Activated naive CD8-positive, alpha-beta T cell (primary cell): ENCODE data around the gene SPATC1L.

ENCODE experiments used
- H3K27ac Mint-ChIP-seq: one replicate; pipeline ENCODE4 v1.8.0; 2021; ENCODE audit warnings: mixed read lengths
- H3K27me3 Mint-ChIP-seq: one replicate; pipeline ENCODE4 v1.8.0; 2021; ENCODE audit warnings: mixed read lengths
- H3K36me3 Mint-ChIP-seq: one replicate; pipeline ENCODE4 v1.8.0; 2021; ENCODE audit warnings: mixed read lengths
- H3K4me1 Mint-ChIP-seq: one replicate; pipeline ENCODE4 v1.8.0; 2021; ENCODE audit warnings: low read depth, mixed read lengths
- H3K4me3 Mint-ChIP-seq: one replicate; pipeline ENCODE4 v1.8.0; 2021; ENCODE audit warnings: mild to moderate bottlenecking, mixed read lengths
- H3K9me3 Mint-ChIP-seq: one replicate; pipeline ENCODE4 v1.8.0; 2021; ENCODE audit warnings: low read depth, mixed read lengths

SPATC1L gene

GRCh38 chr21:46156678-46157077 lies 27.6 kb downstream of the SPATC1L start:
- Mint-ChIP-seq H3K27ac (no peak overlapping the region), H3K27me3 (no peaks in the 10 kb centered on the region), H3K9me3 (no peaks in the 10 kb centered on the region), H3K36me3 (no peaks in the 10 kb centered on the region), H3K4me3 (no peak overlapping the region), H3K4me1 (no peaks in the 10 kb centered on the region)

- H3K4me1 Mint-ChIP-seq, result no peaks in the 10 kb centered on the region
- no peaks in the 10 kb centered on the region for H3K36me3 Mint-ChIP-seq
- no peak overlapping the region for H3K27ac Mint-ChIP-seq
- no peak overlapping the region for H3K4me3 Mint-ChIP-seq
- H3K9me3 Mint-ChIP-seq, result no peaks in the 10 kb centered on the region
- H3K27me3 Mint-ChIP-seq, result no peaks in the 10 kb centered on the region
Measured at GRCh38 chr21:46156378-46156645, 27.9 kb downstream of the SPATC1L start.

DNA sequence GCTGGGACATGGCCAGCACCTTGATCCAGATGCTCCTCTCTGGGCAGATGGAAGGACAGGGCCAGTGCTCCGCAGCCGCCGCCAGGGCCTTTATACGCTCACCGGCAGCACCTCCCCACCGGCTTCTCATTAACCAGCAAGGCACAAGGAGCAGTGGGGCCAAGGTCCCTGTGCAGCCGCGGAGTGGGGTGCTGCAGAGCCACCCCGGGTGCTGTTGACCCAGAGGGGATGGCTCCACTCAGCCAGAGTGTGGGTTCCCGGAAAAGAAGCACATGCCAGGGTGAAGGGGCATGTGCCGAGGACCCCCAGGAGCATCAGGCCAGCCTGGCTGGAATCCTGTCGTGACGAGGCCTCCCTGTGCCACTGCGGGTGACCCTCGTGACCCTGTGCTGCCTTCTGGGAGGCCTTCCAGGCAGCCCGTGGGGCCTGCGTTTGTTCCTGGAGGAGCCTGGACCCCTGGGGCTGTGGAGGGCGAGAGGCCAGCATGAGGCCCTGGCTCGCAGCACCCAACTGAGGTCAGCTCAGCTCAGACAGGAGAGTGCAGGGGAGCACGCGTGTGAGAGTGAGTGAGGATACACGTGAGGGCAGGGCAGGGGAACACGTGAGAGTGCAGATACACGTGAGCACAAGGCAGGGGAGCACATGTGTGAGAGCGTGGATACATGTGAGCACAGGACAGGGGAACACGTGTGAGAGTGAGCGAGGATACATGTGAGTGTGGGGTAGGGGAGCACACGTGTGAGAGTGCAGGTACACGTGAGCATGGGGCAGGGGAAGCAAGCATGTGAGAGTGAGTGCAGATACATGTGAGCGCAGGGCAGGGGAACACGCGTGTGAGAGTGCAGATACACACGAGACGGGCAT lies 28.5 kb downstream of the SPATC1L start, which contains the start of gene FTCD:
Gene FTCD (minus strand): TSS at position 66 of the 864 bp plus-strand sequence. CDS start 56 bp downstream, at position 10.
- no peak within 1 kb of the TSS for H3K4me3 Mint-ChIP-seq
- no peak within 1 kb of the TSS for H3K27ac Mint-ChIP-seq
- no peaks in the 10 kb centered on the region for H3K27me3 Mint-ChIP-seq
- no peaks in the 10 kb centered on the region for H3K36me3 Mint-ChIP-seq
- H3K9me3 Mint-ChIP-seq, result no peaks in the 10 kb centered on the region
- no peaks in the 10 kb centered on the region for H3K4me1 Mint-ChIP-seq

- Mint-ChIP-seq H3K27me3 (no peaks in the 10 kb centered on the region), H3K9me3 (no peaks in the 10 kb centered on the region), H3K27ac (no peak overlapping the region), H3K36me3 (no peaks in the 10 kb centered on the region), H3K4me1 (no peaks in the 10 kb centered on the region), H3K4me3 (no peak overlapping the region)
Measured at GRCh38 chr21:46154955-46155513, 29.2 kb downstream of the SPATC1L start.

DNA sequence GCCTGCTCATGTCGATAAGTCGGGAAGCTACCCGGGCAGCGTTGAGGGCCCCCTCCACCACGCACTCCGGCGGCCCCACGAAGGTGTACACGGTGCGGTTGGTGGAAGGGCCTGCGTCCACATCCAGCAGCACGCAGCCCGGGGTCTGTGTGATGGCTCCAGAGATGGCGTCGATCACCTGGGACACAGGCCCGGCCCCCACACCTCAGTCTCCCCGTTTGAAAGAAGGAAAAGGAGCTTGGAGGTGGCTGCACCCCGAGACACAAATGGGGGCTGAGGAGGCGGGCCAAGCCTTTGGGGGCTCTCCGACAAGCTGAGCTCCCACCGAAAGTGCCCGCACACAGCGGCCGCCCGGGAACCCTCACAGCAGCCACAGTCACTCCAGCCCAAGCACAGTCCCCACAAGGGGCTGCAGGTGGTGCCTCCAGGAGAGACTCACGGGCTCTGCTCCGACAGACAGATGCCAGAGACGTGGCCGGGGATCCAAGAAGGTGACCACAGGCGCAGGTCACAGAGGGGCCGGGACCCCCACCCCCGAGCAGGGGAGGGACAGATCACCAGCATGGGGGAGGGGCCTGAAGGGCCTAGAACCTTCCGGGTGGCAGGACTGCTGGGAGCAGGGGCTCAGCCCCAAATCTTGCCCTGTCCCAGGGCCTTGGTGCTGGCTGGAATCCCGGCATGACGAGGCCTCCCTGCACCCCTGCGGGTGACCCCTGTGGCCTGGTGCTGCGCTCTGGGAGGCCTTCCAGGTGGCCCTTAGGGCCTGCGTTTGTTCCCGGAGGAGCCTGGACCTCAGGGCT lies 29.9 kb downstream of the SPATC1L start:
- Mint-ChIP-seq H3K4me3 (no peak overlapping the region), H3K4me1 (no peaks in the 10 kb centered on the region)

DNA sequence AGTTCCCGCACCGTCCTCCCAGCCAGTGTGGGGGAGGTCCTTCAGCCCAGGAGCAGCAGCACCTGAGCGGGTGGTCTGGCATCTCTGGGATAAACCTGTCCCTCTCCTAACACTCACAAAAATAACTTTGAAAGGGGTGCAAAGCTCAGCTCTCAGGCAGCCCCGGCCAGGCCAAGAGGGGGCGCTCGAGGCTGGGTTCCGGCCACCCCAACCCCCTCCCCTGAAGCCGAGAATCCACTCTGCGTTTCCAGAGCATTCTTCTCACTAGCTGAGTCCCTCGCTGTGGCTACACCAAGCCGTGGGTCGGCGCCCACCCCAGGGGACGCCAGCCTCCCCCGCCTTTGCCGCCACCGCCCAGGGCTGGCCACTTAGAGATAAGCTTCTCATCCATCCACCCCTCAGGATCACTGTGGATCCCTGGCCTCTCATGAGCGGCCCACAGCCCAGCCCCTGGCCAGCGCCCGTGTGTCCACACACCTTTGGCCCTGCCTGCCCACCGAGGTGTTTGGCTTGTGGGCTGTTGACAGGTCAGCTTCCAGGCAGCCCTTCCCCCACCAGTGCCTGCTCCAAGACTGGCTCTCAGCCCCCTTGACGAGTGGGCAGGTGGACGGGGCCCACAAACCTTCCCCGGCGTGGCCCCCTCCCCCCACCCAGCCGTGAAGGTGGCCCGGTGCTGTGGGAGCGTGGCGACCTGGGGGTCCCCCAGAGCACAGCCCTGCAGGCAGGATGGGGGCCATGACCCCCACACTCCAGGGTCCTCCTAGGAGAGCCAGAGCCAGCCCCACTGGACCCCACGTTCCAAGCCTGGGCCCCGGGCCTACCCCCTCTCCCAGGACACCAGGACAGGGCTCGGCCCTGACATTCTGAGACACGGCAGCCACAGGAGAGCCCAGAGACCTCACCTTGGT lies 30.8 kb downstream of the SPATC1L start:
- no peak overlapping the region for H3K27ac Mint-ChIP-seq
- no peaks in the 10 kb centered on the region for H3K27me3 Mint-ChIP-seq
- H3K9me3 Mint-ChIP-seq, result no peaks in the 10 kb centered on the region
- H3K4me3 Mint-ChIP-seq, result no peak overlapping the region
- no peaks in the 10 kb centered on the region for H3K4me1 Mint-ChIP-seq
- no peaks in the 10 kb centered on the region for H3K36me3 Mint-ChIP-seq

More for the DNA sequence above, 29.9 kb downstream of the SPATC1L start:
- H3K27me3 Mint-ChIP-seq, result no peaks in the 10 kb centered on the region
- H3K27ac Mint-ChIP-seq, result no peak overlapping the region
- H3K9me3 Mint-ChIP-seq, result no peaks in the 10 kb centered on the region
- H3K36me3 Mint-ChIP-seq, result no peaks in the 10 kb centered on the region

- Mint-ChIP-seq H3K27me3 (no peaks in the 10 kb centered on the region), H3K36me3 (no peaks in the 10 kb centered on the region), H3K4me1 (no peaks in the 10 kb centered on the region), H3K27ac (no peak overlapping the region), H3K4me3 (no peak overlapping the region), H3K9me3 (no peaks in the 10 kb centered on the region)
Measured at GRCh38 chr21:46152927-46153246, 31.4 kb downstream of the SPATC1L start.

DNA sequence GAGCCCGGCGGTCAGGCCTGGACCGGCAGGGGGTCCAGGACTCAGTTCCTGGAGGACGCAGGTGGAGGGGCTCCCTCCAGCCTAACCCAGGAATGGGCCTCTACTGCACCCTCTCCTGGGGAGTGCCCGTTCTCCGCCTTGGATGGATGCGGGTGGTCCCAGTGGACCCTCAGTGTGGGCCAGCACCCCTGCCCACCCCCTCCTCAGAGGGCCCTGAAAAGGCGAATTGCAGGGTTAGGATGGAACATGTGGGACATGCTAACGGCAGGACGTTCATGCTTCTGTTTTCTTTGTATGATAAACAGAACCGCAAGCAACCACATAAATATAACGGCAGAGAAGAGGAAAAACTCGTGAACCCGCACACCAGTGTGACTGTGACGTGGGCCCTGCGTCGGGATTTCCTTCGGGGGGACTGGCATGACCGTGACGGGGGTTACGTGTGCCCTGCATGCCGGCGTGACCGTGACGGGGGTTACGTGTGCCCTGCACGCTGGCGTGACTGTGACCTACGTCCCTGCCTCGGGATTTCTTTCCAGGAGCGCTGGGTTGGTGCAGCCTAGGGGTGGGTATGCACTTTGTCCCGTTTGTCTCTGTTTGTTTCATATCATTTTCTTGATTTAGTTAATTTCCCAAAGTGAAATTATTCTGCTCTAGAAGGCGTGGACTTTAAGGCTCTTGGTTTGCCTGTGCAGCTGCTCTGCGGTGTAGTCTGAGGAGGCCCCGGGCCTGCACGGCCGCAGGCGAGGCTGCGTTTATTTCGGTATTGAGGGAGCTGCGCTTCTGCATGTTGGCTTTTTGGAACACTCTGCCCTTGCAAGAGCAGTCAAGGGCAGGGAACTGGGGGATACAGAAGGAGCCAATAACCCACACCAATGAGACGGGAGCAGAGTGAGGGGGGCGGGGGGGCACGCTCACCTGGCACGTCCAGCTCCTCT lies 32.0 kb downstream of the SPATC1L start:
- H3K27me3 Mint-ChIP-seq, result no peaks in the 10 kb centered on the region
- H3K4me3 Mint-ChIP-seq, result no peak overlapping the region
- no peaks in the 10 kb centered on the region for H3K36me3 Mint-ChIP-seq
- no peaks in the 10 kb centered on the region for H3K4me1 Mint-ChIP-seq
- no peak overlapping the region for H3K27ac Mint-ChIP-seq
- H3K9me3 Mint-ChIP-seq, result no peaks in the 10 kb centered on the region

- no peaks in the 10 kb centered on the region for H3K36me3 Mint-ChIP-seq
- H3K9me3 Mint-ChIP-seq, result no peaks in the 10 kb centered on the region
- no peak overlapping the region for H3K4me3 Mint-ChIP-seq
- no peaks in the 10 kb centered on the region for H3K27me3 Mint-ChIP-seq
- H3K27ac Mint-ChIP-seq, result no peak overlapping the region
- peaks cover 2% of the 10 kb centered on the region for H3K4me1 Mint-ChIP-seq
Measured at GRCh38 chr21:46151261-46151988, 32.8 kb downstream of the SPATC1L start.

GRCh38 chr21:46150491-46151121 lies 33.7 kb downstream of the SPATC1L start:
- Mint-ChIP-seq H3K9me3 (no peaks in the 10 kb centered on the region), H3K4me1 (peaks cover 2% of the 10 kb centered on the region), H3K4me3 (no peak overlapping the region), H3K27ac (no peak overlapping the region), H3K27me3 (no peaks in the 10 kb centered on the region), H3K36me3 (no peaks in the 10 kb centered on the region)

DNA sequence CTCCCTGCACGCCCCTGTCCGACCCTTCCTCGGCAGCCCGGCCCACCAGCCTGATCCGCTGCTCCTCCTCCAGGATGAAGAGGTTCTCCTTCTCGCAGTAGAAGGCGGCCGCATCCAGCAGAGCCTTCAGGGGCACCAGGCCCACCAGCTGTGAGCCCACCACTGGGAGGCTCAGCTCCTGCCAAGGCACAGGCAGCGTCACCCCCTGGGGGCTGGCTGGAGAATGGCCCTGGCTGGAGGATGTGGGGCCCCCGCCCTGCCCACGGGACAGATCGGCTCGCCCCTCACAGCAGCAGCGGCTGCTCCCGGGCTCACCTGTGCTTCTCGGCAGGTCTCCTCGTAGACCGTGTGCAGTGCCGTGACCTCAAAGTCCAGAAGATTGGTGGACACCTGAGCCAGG lies 34.2 kb downstream of the SPATC1L start:
- peaks cover 2% of the 10 kb centered on the region for H3K4me1 Mint-ChIP-seq
- no peak overlapping the region for H3K4me3 Mint-ChIP-seq
- no peaks in the 10 kb centered on the region for H3K36me3 Mint-ChIP-seq
- no peak overlapping the region for H3K27ac Mint-ChIP-seq
- no peaks in the 10 kb centered on the region for H3K27me3 Mint-ChIP-seq
- no peaks in the 10 kb centered on the region for H3K9me3 Mint-ChIP-seq

DNA sequence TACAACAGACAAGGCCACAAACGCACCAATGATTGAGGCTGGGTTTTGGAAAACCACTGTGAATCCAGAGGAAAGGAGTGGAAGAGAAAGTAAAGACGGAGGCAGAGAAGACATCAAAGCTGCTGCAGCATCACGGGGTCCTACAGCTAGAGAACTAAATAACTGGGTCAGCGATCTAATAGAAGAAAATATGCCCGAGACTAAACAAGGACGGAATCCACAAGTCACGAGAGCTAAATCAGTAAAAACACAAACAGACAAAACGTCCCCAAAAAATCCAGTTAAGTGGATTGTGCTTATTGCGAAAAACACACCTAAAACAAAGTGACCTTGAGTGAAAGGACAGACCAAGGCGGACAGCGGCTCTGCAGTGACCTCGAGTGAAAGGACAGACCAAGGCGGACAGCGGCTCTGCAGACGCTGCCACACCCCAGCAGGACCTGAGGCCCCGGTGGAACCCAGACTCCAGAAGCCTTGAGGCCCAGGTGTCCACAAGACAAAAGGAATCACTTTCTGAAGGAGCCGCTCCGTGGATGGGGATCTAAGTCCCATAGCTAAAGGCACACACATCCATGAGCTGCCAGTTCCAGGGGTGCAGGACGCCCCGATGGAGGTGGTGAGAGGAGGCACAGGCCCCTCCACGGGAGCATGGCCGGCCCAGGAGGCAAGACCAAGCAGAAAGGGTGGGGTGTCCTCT lies 34.9 kb downstream of the SPATC1L start:
- H3K4me3 Mint-ChIP-seq, result no peak overlapping the region

More for the DNA sequence above, 34.9 kb downstream of the SPATC1L start:
- Mint-ChIP-seq H3K4me1 (peaks cover 4% of the 10 kb centered on the region), H3K36me3 (no peaks in the 10 kb centered on the region), H3K9me3 (no peaks in the 10 kb centered on the region), H3K27ac (no peak overlapping the region), H3K27me3 (no peaks in the 10 kb centered on the region)
